Neutrophil (primary cell): ENCODE measurements around the gene ADRM1.

Experiments used
- H3K27ac ChIP-seq: fragments of 200-600 bp; sonication (generic); 2 replicates; pipeline ENCODE4 v1.5.1; 2016; ENCODE audit warnings: mild to moderate bottlenecking, moderate library complexity
- H3K27me3 ChIP-seq: fragments of 200-600 bp; sonication (generic); 2 replicates; pipeline ENCODE4 v1.6.0; 2016; ENCODE audit warnings: mild to moderate bottlenecking
- H3K36me3 ChIP-seq: fragments of 200-600 bp; sonication (generic); 2 replicates; pipeline ENCODE4 v1.5.1; 2017
- H3K4me1 ChIP-seq, 2 experiments: fragments of 200-600 bp in 1 of 2; sonication (generic) in 1 of 2; 1 replicate in 1 of 2; 2 replicates in 1 of 2; pipeline versions ENCODE4 v1.5.1 to v1.6.1; 2013 to 2016; ENCODE audit warnings: low read depth in 1 of 2, low read length in 1 of 2, mild to moderate bottlenecking in 1 of 2, moderate library complexity in 1 of 2; ENCODE audit not compliant: control insufficient read depth in 1 of 2, insufficient read depth in 1 of 2
- H3K4me3 ChIP-seq, 2 experiments: fragments of 200-600 bp in 1 of 2; sonication (generic) in 1 of 2; 1 replicate in 1 of 2; 2 replicates in 1 of 2; pipeline ENCODE4 v1.5.1; 2013 to 2016; ENCODE audit warnings: low read depth in 1 of 2, low read length in 1 of 2, mild to moderate bottlenecking in 1 of 2, moderate library complexity in 1 of 2
- H3K9me3 ChIP-seq: fragments of 200-600 bp; sonication (generic); 2 replicates; pipeline ENCODE4 v1.5.1; 2016
- TF ChIP-seq, protein P1 (sequence below): fragments of 200-600 bp; sonication (generic); IDR thresholded peaks from 2 replicates; pipeline ENCODE4 v1.5.1; 2016; ENCODE audit warnings: antibody characterized with exemption

Gene ADRM1

DNA sequence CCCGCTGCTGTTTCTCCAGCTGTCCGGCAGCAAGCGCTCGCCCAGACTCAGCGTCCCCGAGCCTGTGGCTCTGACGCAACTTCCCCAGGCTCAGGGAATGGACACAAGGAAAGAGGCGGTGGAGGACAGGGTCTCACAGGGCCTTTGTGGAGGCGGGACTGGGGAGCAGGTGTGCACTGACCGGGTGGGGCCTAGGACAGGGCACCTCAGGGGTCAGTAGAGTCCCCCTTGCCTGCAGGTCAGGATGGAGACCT is 44.3 kb downstream of the ADRM1 start:
- Histone ChIP-seq H3K4me1 (no peaks in the 10 kb centered on the region), H3K27ac (no peak overlapping the region), H3K27me3 (peaks cover 2% of the 10 kb centered on the region), H3K9me3 (no peaks in the 10 kb centered on the region), H3K4me3 (no peak overlapping the region), H3K36me3 (no peaks in the 10 kb centered on the region)
- TF ChIP-seq, protein P1, sequence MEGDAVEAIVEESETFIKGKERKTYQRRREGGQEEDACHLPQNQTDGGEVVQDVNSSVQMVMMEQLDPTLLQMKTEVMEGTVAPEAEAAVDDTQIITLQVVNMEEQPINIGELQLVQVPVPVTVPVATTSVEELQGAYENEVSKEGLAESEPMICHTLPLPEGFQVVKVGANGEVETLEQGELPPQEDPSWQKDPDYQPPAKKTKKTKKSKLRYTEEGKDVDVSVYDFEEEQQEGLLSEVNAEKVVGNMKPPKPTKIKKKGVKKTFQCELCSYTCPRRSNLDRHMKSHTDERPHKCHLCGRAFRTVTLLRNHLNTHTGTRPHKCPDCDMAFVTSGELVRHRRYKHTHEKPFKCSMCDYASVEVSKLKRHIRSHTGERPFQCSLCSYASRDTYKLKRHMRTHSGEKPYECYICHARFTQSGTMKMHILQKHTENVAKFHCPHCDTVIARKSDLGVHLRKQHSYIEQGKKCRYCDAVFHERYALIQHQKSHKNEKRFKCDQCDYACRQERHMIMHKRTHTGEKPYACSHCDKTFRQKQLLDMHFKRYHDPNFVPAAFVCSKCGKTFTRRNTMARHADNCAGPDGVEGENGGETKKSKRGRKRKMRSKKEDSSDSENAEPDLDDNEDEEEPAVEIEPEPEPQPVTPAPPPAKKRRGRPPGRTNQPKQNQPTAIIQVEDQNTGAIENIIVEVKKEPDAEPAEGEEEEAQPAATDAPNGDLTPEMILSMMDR = no peak

- no peaks in the 10 kb centered on the region for H3K9me3 ChIP-seq
- no peaks in the 10 kb centered on the region for H3K4me1 ChIP-seq
- no peaks in the 10 kb centered on the region for H3K36me3 ChIP-seq
- H3K27me3 ChIP-seq = peaks cover 2% of the 10 kb centered on the region
- no peak overlapping the region for H3K27ac ChIP-seq
- TF ChIP-seq, protein P1 = no peak
- H3K4me3 ChIP-seq = no peak overlapping the region
Observed at GRCh38 chr20:62347445-62347844, 44.6 kb downstream of the ADRM1 start.

DNA sequence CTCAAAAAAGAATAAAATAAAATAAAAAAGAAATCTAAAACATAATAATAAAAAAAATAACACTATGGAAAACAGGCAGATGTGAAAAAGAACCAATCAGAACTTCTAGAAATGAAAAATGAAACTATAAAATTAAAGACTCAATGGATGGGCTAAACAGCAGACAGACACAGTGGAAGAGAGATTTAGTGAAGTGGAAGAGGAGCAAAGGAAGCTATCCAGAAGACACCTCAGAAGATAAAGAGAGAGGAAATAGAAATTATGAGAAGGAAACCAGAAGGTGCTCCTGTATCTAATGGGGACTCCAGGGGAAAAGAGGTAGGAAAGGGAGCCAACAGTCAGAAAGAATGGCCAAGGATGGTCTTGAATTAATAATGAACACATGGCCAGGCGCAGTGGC is 45.8 kb downstream of the ADRM1 start:
- TF ChIP-seq, protein P1 = no peak
- no peaks in the 10 kb centered on the region for H3K36me3 ChIP-seq
- H3K9me3 ChIP-seq = no peaks in the 10 kb centered on the region
- no peaks in the 10 kb centered on the region for H3K4me1 ChIP-seq
- H3K27ac ChIP-seq = no peak overlapping the region
- H3K4me3 ChIP-seq = no peak overlapping the region
- H3K27me3 ChIP-seq = no peaks in the 10 kb centered on the region

DNA sequence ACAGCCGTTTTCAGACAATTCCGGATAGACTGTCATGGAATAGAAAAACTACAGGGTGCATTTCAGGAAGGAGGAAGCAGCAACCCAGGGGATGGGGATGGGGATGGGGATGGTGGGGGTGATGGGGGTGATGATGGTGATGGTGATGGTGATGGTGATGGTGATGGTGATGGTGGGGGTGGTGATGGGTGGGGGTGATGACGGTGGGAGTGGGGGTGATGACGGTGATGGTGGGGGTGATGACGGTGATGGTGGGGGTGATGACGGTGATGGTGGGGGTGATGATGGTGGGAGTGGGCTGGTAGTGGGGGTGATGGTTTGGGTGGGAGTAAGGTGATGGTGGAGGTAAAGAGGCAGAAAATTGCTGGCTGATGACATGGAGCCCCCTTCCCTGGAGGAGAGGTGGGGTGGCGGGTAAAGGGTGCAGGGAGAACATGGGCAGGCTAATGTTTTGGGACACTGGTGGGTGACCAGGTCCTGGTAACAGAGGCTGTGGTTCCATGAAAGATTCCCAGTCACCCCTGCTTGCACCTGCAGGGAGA is 46.8 kb downstream of the ADRM1 start:
- Histone ChIP-seq H3K4me3 (no peak overlapping the region), H3K27ac (no peak overlapping the region), H3K9me3 (no peaks in the 10 kb centered on the region), H3K36me3 (no peaks in the 10 kb centered on the region), H3K4me1 (no peaks in the 10 kb centered on the region), H3K27me3 (no peaks in the 10 kb centered on the region)
- TF ChIP-seq, protein P1 = no peak

DNA sequence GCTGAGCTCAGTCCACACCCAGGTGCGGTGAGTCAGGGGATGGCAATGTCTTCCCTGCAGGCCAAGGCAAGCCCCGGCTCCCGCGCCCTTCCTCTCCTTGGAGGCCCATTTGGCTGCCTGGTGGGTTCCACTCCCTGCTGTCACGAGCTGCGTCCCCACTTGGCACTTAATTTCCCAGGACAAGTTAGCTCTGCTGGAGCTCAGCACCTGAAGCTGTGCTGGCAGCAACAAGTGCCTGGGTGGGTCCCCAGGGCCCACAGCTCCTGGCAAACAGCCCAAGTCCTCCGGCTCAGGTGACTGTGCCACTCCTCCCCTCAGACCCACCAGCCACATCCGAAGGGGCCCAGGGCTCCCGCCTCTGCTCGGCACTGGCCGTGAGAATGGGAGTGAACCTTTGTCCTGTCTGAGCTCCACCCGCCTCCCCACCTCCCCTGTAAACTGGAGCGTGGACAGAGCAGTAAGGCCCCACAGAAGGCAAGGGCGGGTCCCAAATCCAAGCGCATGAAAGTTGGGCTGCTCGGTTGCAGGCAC is 47.4 kb downstream of the ADRM1 start:
- H3K27ac ChIP-seq = no peak overlapping the region
- no peaks in the 10 kb centered on the region for H3K9me3 ChIP-seq
- TF ChIP-seq, protein P1 = no peak
- H3K4me1 ChIP-seq = no peaks in the 10 kb centered on the region
- no peaks in the 10 kb centered on the region for H3K27me3 ChIP-seq
- H3K4me3 ChIP-seq = no peak overlapping the region
- H3K36me3 ChIP-seq = no peaks in the 10 kb centered on the region
